GM21423 (cell line): ENCODE measurements around the gene KIRREL3.
"Not testable (repeated sequence)": the region's sequence is repeated elsewhere in the genome, so short reads cannot be mapped to it uniquely, and the experiment has no call there.

ENCODE experiments used
- ATAC-seq: cut with Tn5 transposase; IDR thresholded peaks from one replicate; pipeline ENCODE4 v1.9.1; 2021; ENCODE audit warnings: mild to moderate bottlenecking, moderate library complexity; ENCODE audit not compliant: unreplicated experiment

Gene KIRREL3

GRCh38 chr11:126374562-126375300 is 625.8 kb downstream of the KIRREL3 start:
- not testable (repeated sequence) for ATAC-seq

- ATAC-seq, result not testable (repeated sequence)
Observed at GRCh38 chr11:126373389-126374066, 627.0 kb downstream of the KIRREL3 start.
